Retinal pigment epithelial cell (primary cell): Measurements from ENCODE around the gene NTSR1.

Source experiments
- DNase-seq: peaks from one replicate; pipeline ENCODE4 v3.0.0-alpha.2; 2010; ENCODE audit warnings: low read depth
- H3K4me3 ChIP-seq: 2 replicates; pipeline ENCODE4 v1.5.1; 2011; ENCODE audit warnings: mild to moderate bottlenecking, low read length, control low read depth, moderate library complexity
- TF ChIP-seq, protein P1 (sequence below): conservative IDR thresholded peaks from 2 replicates; pipeline ENCODE4 v1.5.1; 2011; ENCODE audit warnings: low read depth, low read length, control low read depth, inconsistent platforms

The NTSR1 gene

DNA sequence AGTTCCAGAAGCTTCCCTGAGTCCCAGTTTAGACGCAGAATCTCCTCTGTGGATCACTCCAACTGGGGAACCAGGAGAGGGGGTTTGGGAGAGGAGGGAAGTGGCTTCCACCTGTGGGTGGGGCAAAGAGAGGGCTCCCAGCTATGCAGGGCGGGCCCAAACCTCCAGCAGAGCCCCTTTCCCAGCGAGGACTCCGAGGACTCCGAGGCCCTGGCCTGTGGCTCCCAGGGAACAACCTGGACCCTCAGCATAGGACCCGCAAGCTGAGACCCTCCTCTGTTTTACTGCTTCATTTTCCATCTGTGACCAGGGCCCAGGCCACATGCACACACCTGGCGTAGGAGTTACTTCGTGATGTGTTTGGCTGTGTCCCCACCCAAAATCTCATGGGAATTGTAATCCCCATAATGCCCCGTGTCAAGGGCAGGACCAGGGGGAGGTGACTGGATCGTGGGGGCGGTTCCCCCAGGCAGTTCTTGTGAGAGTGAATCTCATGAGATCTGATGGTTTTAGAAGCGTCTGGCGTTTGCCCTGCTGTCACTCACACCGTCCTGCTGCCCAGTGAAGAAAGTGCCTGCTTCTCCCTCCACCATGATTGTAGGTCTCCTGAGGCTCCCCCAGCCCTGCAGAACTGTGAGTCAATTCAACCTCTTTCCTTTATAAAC lies 27.9 kb downstream of the NTSR1 start:
- H3K4me3 ChIP-seq = no peak overlapping the region
- TF ChIP-seq, protein P1, sequence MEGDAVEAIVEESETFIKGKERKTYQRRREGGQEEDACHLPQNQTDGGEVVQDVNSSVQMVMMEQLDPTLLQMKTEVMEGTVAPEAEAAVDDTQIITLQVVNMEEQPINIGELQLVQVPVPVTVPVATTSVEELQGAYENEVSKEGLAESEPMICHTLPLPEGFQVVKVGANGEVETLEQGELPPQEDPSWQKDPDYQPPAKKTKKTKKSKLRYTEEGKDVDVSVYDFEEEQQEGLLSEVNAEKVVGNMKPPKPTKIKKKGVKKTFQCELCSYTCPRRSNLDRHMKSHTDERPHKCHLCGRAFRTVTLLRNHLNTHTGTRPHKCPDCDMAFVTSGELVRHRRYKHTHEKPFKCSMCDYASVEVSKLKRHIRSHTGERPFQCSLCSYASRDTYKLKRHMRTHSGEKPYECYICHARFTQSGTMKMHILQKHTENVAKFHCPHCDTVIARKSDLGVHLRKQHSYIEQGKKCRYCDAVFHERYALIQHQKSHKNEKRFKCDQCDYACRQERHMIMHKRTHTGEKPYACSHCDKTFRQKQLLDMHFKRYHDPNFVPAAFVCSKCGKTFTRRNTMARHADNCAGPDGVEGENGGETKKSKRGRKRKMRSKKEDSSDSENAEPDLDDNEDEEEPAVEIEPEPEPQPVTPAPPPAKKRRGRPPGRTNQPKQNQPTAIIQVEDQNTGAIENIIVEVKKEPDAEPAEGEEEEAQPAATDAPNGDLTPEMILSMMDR = no peak
- no peak for DNase-seq

DNA sequence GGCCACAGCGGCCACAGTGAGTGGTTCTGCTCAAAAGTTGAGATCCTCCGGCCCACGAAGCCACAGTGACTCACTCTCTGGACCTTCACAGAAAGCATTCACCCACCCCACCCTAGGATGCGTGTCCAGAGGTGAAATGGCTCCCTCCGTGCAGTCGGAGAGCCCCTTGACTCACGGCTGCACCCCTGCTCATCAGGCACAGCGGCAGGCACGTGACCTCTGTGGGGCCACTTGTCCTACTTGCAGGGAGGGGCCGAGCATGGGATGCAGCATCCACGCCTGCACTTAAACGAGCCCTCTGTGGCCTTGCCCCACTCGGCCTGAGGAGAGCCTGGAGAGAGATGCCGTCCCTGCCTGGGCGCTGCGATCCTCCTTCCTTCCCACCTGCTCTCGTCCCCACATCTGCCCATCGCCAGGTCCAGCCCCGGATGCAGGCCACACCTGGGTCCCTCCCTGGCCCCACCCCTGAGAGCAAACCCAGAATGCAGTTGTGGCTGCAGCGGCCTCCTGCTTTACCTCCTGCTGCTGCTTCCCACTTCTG lies 28.7 kb downstream of the NTSR1 start:
- no peak for DNase-seq
- TF ChIP-seq, protein P1 = no peak
- no peak overlapping the region for H3K4me3 ChIP-seq

DNA sequence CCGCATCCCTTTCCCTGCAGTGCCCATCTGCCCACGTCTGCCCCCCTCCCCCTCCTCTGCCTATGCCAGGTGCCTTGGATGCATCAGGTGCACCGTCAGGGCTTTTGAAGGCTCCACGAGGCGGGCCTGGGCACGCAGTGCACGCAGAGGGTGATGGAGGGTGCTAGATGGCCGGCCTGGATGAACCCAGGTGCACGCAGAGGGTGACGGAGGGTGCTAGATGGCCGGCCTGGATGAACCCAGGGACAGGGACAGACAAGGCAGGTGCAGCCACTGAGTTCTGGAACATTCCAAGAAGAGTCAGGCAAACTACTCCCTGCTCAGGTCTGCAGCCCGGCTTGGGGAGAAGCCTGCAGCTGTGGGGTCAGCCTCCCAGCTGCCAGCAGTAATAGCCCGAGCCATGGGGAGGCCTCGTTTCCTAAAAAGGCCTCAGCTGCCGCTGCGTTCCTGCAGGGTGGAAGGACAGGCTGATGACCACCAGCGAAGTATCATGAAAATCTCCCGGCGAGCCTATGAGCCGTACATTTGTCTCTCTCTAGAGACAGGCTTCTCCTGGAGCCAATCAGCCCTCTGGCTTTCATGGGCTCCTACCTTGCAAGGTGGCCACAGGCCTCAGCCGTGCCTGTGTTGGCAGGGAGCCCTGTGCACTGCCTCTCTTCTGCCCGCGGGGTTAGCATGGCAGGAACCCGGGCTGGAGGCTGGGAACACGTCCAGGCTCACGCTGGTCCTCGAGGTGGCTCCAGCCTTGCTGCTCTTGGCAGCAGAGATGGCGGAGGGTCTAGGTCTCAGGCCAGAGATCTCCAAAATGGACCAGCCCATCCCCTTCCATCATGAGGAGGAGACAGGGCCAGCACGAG lies 29.6 kb downstream of the NTSR1 start:
- H3K4me3 ChIP-seq = no peak overlapping the region
- TF ChIP-seq, protein P1 = no peak
- DNase-seq = no peak

- TF ChIP-seq, protein P1 = no peak
- H3K4me3 ChIP-seq = no peak overlapping the region
- DNase-seq = no peak
Observed at GRCh38 chr20:62739067-62739466, 30.4 kb downstream of the NTSR1 start.

DNA sequence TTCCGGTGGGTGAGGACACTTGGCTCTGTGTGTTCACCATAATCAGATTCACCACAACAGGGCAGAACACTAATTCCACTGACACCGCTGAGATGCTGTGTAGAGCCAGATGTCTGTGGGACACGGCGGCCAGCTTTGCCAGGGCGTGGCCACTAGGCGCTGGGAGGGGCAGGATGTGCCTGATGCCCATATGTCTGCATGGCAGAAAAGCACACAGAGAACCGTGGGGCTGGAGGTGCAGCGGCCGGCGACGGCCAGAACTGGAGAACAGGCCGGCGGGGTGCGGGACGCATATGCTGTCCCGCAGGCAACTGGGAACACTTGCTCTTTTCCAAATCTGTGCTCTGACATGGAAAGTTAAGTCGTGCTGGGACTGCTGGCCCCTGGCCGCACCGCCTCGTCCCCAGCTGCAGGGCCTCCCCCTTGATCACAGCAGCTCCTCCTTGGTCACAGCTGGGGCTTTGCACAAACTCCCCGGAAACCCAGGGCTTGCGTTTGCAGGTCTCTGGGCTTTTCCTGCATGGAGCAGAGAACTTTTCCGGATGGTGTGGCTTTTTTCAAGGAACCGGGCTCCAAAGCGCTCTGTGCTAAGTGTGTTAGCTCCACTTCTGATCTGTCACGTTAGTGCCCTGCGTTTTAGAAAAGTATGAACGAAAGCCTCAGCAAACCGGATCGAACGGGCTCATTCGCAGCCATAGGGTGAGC lies 31.1 kb downstream of the NTSR1 start:
- no peak overlapping the region for H3K4me3 ChIP-seq
- TF ChIP-seq, protein P1 = no peak
- DNase-seq = no peak

DNA sequence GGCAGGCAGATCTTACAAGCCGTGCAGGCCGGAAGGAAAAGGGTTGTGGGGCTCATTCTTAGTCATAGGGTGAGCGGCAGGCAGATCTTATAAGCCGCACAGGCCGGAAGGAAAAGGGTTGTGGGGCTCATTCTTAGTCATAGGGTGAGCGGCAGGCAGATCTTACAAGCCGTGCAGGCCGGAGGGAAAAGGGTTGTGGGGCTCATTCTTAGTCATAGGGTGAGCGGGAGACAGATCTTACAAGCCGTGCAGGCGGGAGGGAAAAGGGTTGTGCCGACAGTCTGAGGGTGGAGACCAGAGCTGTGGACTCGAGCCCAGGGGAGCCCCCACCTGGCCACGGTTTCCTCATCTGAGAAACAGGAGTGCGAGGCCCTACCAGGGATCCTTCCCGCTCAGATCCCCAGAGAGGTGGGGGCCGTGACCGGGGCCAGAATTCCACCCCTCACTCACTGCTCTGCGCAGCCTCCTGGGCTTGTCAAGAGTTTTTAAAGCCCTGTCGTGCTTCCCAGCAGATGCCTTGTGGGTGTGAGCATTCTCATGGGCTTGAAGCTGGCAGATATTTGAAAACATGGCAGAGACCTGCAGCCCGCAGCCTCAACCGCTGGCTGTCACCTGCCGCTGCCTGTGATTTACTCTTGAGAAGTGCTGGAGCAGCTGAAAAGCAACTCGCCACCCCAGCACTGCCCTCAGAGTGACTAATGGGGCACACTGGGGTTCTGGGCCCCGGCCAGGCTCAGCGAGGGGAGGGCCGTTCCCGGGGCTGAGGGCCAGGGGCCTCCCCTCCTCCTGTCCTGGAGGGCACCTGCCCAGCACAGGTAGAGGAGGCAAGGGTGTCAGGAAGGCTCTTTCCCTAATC lies 31.9 kb downstream of the NTSR1 start:
- TF ChIP-seq, protein P1 = no peak
- DNase-seq = peak; percentile 35
- no peak overlapping the region for H3K4me3 ChIP-seq
